Activated gamma-delta T cell treated with Interleukin-2 at 50 U/mL for 16 hours (primary cell): ENCODE results near the gene ENDOD1.
"Not testable (repeated sequence)": the region's sequence is repeated elsewhere in the genome, so short reads cannot be mapped to it uniquely, and the experiment has no call there.

Source experiments
- DNase-seq: peaks from one replicate; pipeline ENCODE4 v3.0.0-alpha.2; 2020

ENDOD1 gene

DNA sequence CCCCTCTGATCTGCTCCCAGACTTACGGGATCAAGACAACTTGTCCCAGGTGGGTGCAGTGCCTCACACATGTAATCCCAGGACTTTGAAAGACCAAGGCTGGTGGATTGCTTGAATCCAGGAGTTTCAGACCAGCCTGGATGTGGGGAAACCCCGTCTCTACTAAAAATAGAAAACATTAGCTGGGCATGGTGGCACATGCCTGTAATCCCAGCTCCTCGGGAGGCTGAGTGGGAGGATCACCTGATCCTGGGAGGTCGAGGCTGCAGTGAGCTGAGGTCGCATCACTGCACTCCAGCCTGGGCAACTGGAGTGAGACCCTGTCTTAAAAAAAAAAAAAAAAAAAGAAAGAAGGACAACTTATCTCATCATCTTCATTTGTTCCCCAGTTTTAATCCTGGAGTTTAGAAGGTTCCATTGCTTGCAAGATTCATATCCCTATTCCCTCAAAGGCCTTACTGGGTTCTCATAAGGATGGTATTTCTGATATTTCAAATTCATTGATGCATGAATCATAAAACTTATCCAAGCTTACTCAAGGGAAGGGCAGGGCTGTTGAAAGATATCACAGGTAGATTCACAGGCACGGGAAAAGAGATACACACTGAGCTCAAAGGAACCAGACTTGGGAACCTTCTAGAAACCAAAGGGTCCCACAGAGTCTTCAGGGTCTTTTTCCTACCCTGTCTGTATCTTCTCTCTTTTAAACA lies 14.6 kb downstream of the ENDOD1 start:
- no peak for DNase-seq

DNA sequence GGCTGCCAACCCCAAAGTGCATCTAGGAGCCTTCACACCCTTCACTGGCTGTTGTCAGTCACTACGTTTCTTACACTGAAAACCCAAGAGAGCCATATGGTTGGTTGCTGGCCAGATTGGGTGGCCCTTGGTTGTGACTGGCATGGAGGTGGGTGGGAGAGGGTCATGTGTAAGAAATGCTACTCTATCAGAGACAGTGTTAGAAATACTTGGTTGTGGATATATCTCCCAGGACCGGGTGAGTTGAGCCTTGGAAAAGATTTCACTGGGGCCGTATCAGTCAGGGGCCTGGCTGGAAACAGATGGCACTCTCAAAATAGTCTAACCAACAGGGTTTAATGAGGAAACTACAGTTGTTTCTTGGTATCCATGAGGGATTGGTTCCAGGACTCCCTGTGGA lies 15.2 kb downstream of the ENDOD1 start:
- DNase-seq, result no peak

GRCh38 chr11:95108159-95108611 lies 18.5 kb downstream of the ENDOD1 start:
- DNase-seq, result no peak

- DNase-seq, result no peak
Measured at GRCh38 chr11:95108671-95109551, 19.3 kb downstream of the ENDOD1 start.

DNA sequence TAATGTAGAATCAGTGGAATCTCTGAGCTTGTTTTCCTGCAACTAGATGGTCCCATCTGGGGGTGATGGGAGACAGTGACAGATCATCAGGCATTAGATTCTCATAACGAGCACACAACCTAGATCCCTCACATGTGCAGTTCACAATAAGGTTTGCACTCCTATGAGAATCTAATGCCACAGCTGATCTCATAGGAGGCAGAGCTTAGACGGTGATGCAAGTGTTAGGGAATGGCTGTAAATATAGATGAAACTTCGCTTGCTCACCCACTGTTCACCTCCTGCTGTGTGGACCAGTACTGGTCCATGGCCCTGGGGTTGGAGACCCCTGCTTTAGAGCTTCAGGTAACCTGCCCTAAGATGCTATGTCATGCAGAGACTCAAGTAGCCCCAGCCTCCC lies 21.8 kb downstream of the ENDOD1 start:
- not testable (repeated sequence) for DNase-seq

DNA sequence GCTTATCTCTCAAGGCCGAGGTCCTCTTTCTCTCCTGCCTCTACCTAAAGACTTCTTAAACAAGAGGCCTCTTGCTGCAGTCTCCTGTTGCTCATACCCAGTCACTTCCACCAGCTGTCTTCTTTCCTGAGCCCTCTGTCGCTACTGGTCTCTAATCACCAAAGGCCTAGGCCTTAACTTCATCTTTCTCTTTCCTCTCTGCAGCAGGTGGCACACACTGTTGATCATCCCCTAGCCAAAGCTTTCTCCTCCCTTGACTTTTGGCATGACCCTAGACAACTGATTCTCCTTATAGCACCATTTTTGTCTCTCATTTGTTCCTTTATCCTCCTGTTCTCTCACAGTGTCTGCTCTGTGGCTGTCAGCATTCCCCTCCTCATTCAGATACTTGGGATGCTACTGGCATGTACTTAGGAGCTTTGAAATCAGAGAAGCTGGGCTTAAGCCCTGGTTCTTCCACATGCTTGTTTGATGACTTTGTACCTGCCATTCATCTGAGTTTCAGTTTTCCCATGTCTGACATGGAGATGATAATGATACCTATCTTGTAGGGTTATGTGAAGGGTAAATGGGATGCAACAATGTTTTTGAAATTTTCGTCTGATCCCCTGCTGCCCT lies 22.4 kb downstream of the ENDOD1 start:
- DNase-seq, result no peak

- DNase-seq, result no peak
Measured at GRCh38 chr11:95115597-95115996, 26.0 kb downstream of the ENDOD1 start.

DNA sequence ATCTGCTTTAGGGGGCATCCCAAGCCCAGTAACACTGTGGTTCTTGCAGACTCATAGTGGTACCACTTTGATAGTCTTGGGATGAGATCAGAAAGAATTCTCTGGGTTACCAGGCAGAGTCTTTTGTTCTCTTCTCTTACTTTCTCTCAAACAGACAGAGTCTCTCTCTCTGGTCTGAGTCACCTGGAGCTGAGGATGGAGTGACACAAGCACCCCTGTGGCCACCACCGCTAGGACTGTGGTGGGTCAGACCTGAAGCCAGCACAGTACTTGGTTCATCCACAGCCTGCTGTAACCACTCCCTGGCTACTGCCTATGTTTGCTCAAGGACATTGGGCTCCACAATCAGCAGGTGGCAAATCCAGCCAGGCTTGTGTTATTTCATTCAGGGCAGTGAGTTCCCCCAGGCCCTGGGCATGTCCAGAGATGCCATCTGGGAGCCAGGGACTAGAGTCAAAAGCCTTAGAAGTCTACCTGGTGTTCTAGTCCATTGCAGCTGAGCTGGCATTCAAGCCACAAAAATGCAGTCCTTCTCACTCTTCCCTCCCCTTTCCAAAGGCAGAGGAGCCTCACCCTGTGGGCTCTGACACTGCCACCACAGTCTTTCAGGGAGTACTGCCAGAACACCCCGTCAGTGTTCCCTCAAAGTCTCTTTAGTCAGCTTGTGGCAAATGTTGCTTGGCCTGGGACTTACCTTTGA lies 29.9 kb downstream of the ENDOD1 start:
- DNase-seq, result no peak

GRCh38 chr11:95121698-95122097 lies 32.1 kb downstream of the ENDOD1 start:
- no peak for DNase-seq

DNA sequence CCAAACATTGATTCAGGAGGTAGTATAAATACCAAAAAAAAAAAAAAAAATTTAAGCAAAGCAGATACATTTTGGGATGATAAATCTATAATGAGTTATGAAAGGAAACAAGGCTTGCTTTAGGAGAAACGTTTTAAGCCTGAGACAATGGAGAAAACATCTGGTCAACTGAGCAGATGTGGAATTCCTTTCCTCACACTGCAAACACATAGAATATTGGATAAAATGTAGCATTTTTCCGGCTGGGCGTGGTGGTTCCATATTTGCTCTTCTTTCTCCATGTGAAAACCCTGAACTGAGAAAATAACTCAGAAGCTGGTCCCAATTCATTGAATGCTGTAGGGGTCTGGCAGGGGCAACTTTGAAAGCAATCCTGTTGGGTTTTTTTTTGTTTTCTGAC lies 33.9 kb downstream of the ENDOD1 start:
- DNase-seq, result no peak

GRCh38 chr11:95128602-95129001 lies 39.0 kb downstream of the ENDOD1 start:
- DNase-seq, result no peak

- DNase-seq, result no peak
Measured at GRCh38 chr11:95132956-95133355, 43.3 kb downstream of the ENDOD1 start.

DNA sequence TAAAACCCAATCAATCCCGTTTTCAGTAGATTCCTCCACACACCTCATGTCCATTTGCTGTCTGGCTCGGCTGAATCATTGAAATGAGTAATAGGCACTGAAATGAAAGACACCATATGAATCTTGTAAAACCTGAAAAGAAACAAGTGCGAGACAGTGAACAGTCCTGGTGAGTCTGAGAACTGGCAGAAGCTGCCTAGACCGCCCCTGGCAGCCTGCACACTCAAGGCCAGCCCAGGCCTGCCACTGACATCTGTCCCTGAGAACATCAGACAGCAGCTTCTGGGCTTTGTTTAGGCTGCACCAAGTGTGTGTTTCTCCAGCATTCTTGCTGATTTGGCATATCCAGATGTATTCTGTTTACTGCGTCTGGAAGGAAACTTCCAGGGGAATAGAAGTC lies 44.8 kb downstream of the ENDOD1 start:
- no peak for DNase-seq

DNA sequence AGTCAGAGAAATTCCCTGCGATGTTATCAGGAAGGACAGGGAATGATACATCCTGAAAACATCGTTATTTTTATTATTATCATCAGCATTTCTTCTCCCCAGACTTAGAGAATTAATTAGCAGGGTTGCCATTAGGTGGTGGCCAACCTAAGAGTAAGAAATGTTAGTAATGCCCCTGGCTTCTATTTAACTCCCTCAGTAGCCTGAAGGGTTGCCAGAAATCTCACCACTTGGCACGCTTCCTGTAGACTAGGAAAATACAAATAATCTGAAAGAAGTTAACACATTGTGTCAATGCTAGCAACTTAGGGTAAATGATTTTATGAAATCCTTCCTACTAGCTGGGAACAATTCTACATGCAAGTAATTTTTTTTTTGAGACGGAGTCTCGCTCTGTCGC lies 45.5 kb downstream of the ENDOD1 start:
- no peak for DNase-seq

DNA sequence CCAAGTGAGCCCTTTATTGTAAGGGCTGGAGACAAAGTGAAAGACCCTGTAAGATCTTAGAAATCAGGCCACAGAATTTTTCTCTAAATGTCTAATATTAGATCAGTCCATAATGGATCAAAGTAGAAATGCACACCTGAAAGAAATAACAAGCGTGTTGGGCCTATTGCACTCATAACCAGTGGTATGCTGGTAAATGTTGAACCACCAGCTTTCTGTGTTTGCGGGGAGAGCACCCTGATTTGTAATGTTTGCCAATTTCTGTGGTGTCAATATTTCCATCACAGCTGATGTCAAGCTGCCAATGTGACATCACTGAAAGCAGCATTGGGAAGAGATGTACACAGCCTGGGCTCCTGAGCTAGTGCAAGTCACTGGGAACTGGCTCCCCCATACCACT lies 46.2 kb downstream of the ENDOD1 start:
- DNase-seq, result no peak

- DNase-seq, result not testable (repeated sequence)
Measured at GRCh38 chr11:95136747-95137146, 47.1 kb downstream of the ENDOD1 start.

DNA sequence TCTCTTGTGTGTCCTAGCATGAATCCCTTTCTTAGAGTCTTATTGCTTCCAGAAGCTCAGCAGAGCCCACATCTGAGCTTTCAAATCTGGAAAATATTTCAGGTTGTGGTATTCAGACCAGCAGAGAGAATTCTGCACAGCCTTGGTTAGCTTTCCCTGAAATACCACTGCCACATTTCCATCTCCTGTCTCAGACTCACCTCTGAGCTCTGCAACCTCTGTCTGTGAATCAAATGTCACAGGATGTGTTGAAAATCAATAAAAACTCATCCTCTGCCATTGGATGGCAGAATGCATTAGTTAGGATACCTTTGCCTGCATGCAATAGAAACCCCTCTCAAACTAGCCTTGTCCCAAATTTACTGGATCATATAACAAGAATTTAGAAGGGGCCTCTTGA lies 47.7 kb downstream of the ENDOD1 start:
- DNase-seq, result no peak

DNA sequence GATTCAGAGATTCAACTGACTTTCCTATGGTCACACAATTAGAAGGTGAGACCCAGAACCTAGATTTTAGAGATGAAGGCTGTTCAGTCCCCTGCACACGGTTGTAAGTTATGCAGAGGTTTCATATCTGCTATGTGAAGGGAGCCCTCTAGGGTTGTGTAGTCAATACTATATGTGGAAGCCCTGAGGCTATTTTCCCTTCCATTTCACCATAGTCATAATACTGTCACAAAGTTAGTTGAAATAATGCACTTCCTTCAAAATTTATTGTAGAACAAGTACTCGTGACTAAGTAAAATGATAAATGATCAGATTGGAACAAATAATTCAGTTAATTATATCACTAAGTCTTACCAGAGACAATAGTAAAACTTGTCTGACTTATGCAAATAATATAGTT lies 48.8 kb downstream of the ENDOD1 start:
- no peak for DNase-seq

GRCh38 chr11:95140397-95141033 lies 50.9 kb downstream of the ENDOD1 start:
- no peak for DNase-seq

DNA sequence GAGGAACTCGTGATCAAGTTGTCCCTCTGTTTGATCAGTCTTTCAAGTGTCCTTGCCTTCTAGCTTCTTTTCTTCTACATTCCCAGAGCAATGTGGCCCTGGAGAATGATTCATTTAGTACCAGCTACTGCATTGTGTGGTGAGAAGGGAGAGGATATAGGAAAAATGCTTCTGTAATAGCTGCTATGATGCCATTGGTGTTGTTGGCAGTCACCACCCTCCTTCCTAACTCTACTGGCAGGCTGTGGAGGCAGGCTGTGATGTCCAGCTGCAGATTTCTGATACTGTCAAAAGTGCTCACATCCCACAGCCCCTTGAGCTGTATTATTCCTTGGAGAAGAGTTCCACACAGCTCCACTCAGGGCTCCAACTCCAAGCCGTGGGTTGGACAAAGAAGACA lies 52.8 kb downstream of the ENDOD1 start:
- no peak for DNase-seq

DNA sequence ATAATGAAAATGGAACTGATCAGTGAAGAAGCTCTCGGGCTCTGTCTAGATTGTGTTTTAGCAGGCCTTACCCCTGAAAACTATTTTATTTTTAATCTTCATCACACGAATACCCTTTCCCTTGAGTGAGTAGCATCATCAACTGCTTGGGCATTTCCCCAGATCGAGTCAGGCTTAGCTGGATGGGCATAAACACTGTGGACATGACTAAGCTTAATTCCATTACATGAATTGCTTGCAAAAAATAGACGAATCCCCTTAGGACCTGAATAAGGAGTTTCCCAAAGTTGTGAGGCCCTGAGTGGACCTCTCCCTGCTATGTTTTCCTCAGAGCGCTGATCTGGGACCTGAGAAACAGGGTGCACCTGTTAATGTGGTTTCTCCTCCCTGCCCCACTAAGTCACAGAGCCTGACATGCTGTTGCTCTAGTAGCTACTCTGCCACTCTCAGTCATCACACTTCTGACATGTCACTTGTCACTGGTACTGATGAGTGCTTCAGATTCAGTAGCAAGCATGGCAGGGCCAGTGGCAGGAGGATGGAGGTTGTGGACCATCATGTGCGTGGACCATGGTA lies 53.5 kb downstream of the ENDOD1 start:
- no peak for DNase-seq
